Measurements from ENCODE around the gene OBSL1. TPM values are rescaled to one million over a fixed set of nuclear protein-coding genes. Genes with fewer than 3 reads are reported as not detected.

Gene OBSL1
- total and polyA plus RNA-seq, 2 of the 4 experiments (the other 2 are of a cell fraction): 21.5 to 51.2 TPM

- Histone ChIP-seq H3K4me2 (ENCODE audit: low read depth, low read length) (peak within 1 kb of the TSS; percentile 52; the same call in 1 of the 2 replicates), H4K5ac (ENCODE audit: low read depth, low read length) (no peak within 1 kb of the TSS)
These were observed 57.1 kb downstream of the OBSL1 start, which contains the start of gene ASIC4 for GRCh38 chr2:219514196-219514761. TSS of gene ASIC4 (plus strand) at chr2:219514482. CDS start at chr2:219514725, 243 bp downstream.

More at GRCh38 chr2:219514196-219514761, 57.1 kb downstream of the OBSL1 start, which contains the start of gene ASIC4:
- intact Hi-C loops (cut with micrococcal nuclease) (no loop called here), in situ Hi-C loops (cut with MboI; ENCODE audit: low sequenced_read_pairs) (no loop called here), dilution Hi-C loops (cut with HindIII; ENCODE audit: low sequenced_read_pairs, unreplicated experiment) (no loop called here)
- Histone ChIP-seq H2BK5ac (ENCODE audit: low read depth, low read length, poor library complexity, severe bottlenecking) (no peak within 1 kb of the TSS), H3K9me1 (ENCODE audit: insufficient read depth, low read length) (no peaks in the 10 kb centered on the region), H3K36me3 (ENCODE audit: control insufficient read depth, insufficient read depth, low read length) (no peaks in the 10 kb centered on the region), H2BK15ac (ENCODE audit: low read depth, low read length) (no peak within 1 kb of the TSS), H2AK5ac (ENCODE audit: low read depth, low read length) (no peak within 1 kb of the TSS), H3K18ac (ENCODE audit: low read depth, low read length) (no peak within 1 kb of the TSS), H3K56ac (ENCODE audit: extremely low read depth, insufficient read depth, low read length) (no peak within 1 kb of the TSS), H3K4ac (ENCODE audit: low read depth, low read length) (no peak within 1 kb of the TSS), H2BK20ac (ENCODE audit: low read depth, low read length) (no peak within 1 kb of the TSS), H3K4me1 (ENCODE audit: control insufficient read depth, insufficient read depth, low read length) (peaks cover 8% of the 10 kb centered on the region; the same call in 1 of the 2 replicates), H2AFZ (replicated peaks; ENCODE audit: low read length, poor library complexity) (peak within 1 kb of the TSS; percentile 68), H4K91ac (ENCODE audit: insufficient read depth, low read depth, low read length) (no peak within 1 kb of the TSS), H3K9ac (ENCODE audit: low read depth, low read length) (no peak within 1 kb of the TSS), H3K27me3 (ENCODE audit: control insufficient read depth, insufficient read depth, low read length) (peaks cover 78% of the 10 kb centered on the region), H3K4me3 (ENCODE audit: insufficient read depth, low read depth, low read length) (no peak within 1 kb of the TSS; the same call in 1 of the 2 replicates), H3K23ac (ENCODE audit: low read depth, low read length) (no peak within 1 kb of the TSS; the same call in 1 of the 2 replicates), H2BK120ac (ENCODE audit: low read depth, low read length) (no peak within 1 kb of the TSS), H3K14ac (replicated peaks; ENCODE audit: low read depth, low read length) (no peak within 1 kb of the TSS), H2AK9ac (replicated peaks; ENCODE audit: low read depth, low read length, poor library complexity) (no peak within 1 kb of the TSS), H3K27ac (ENCODE audit: insufficient read depth, low read length) (no peak within 1 kb of the TSS), H3K9me3 (ENCODE audit: control insufficient read depth, insufficient read depth, low read length) (no peaks in the 10 kb centered on the region), H4K20me1 (ENCODE audit: insufficient read depth, low read length) (no peaks in the 10 kb centered on the region), H3K79me1 (ENCODE audit: low read depth in 1 of 2, low read length in 2 of 2) (no peaks in the 10 kb centered on the region), H4K8ac (ENCODE audit: low read depth in 2 of 2, low read length in 2 of 2) (no peak within 1 kb of the TSS)
- ChIA-PET CTCF (interaction anchor here (1.5 kb wide), 1 partner anchor 111 kb away, joined by 5 read pairs; no protein-coding TSS in a partner anchor), POLR2A (ENCODE audit: unreplicated experiment) (no interaction called here)
- TF ChIP-seq CHD1 (IDR thresholded peaks at IDR 0.05; ENCODE audit: low read depth, low read length) (no peak), MXI1 (IDR thresholded peaks at IDR 0.05; ENCODE audit: borderline replicate concordance, low read depth, low read length) (peak; percentile 60; the same call in 1 of the 2 replicates)
- BruUV-seq (replicated peaks): no TSS peak
- ATAC-seq (ENCODE audit: low read depth) (peak; percentile 24), DNase-seq (peak; percentile 12)
- 14% methylated on average over 16 of the region's 31 CpGs; no CpG with 5 or more reads in 1 of the 2 experiments for WGBS, 2 experiments (ENCODE audit: extremely low coverage in 2 of 2, insufficient read length in 1 of 2)
